HEK293 (cell line): ENCODE results near the gene ATP6AP2.

ENCODE experiments used
- CTCF ChIA-PET: fragments of 350-600 bp; formaldehyde crosslinking; extraction: SDS; loops from one replicate; lab custom pipeline; 2021; ENCODE audit warnings: antibody characterized with exemption; lab: Yijun Ruan, JAX
- POLR2A ChIA-PET: fragments of 300-600 bp; formaldehyde crosslinking; extraction: SDS; loops from one replicate; lab custom pipeline; 2020; ENCODE audit warnings: antibody characterized with exemption, inconsistent platforms; lab: Yijun Ruan, JAX
- H3K27ac ChIP-seq: fragments of 200-500 bp; sonication (Bioruptor generic); 2 replicates; pipeline ENCODE4 v1.5.1; 2014; ENCODE audit warnings: low read depth, low read length, control low read depth, inconsistent platforms; ENCODE audit errors: extremely low read depth
- H3K36me3 ChIP-seq, 2 experiments: fragments of 200-500 bp in 1 of 2; sonication (Bioruptor generic) in 1 of 2; 1 replicate in 1 of 2; 2 replicates in 1 of 2; pipeline ENCODE4 v1.5.1; 2014 to 2017; ENCODE audit warnings: inconsistent platforms in 2 of 2, low read length in 2 of 2; ENCODE audit not compliant: control insufficient read depth in 2 of 2, insufficient read depth in 1 of 2
- H3K4me1 ChIP-seq: fragments of 200-500 bp; sonication (Bioruptor generic); 2 replicates; pipeline ENCODE4 v1.5.1; 2014; ENCODE audit warnings: mild to moderate bottlenecking, low read length, inconsistent platforms; ENCODE audit not compliant: control insufficient read depth, insufficient read depth
- H3K4me3 ChIP-seq: 2 replicates; pipeline ENCODE4 v1.5.1; 2011; ENCODE audit warnings: low read depth, mild to moderate bottlenecking, control low read depth, low read length, moderate library complexity
- H3K9me3 ChIP-seq: fragments of 200-500 bp; sonication (Bioruptor generic); 2 replicates; pipeline ENCODE4 v1.5.1; 2014; ENCODE audit warnings: low read depth, low read length, inconsistent platforms; ENCODE audit not compliant: control insufficient read depth, insufficient read depth
- HOXA7 ChIP-seq: sonication (generic); formaldehyde crosslinking; IDR thresholded peaks from 2 replicates; pipeline ENCODE4 v1.8.1; 2022; ENCODE audit warnings: missing genetic modification reagents, borderline replicate concordance
- OSR2 ChIP-seq: fragments of 450-650 bp; formaldehyde crosslinking; IDR thresholded peaks from 2 replicates; pipeline ENCODE4 v1.5.1; 2016; ENCODE audit warnings: missing biosample characterization, missing genetic modification characterization
- TRIM28 ChIP-seq: IDR thresholded peaks from 2 replicates; pipeline ENCODE4 v1.6.1; 2011; ENCODE audit warnings: low read length, control low read depth, borderline replicate concordance
- ZBTB10 ChIP-seq: fragments of 450-650 bp; formaldehyde crosslinking; IDR thresholded peaks from 2 replicates; pipeline ENCODE4 v1.5.1; 2016; ENCODE audit warnings: missing biosample characterization, missing genetic modification characterization
- ZFP41 ChIP-seq: fragments of 450-650 bp; formaldehyde crosslinking; IDR thresholded peaks from 2 replicates; pipeline ENCODE4 v1.5.1; 2016; ENCODE audit warnings: missing biosample characterization, missing genetic modification characterization, borderline replicate concordance
- ZNF133 ChIP-seq: fragments of 450-650 bp; formaldehyde crosslinking; IDR thresholded peaks from 2 replicates; pipeline ENCODE4 v1.5.1; 2016; ENCODE audit warnings: missing biosample characterization, missing genetic modification characterization
- ZNF211 ChIP-seq: fragments of 450-650 bp; formaldehyde crosslinking; IDR thresholded peaks from 2 replicates; pipeline ENCODE4 v1.5.1; 2016; ENCODE audit warnings: low read depth, missing biosample characterization, missing genetic modification characterization
- ZNF292 ChIP-seq: fragments of 450-650 bp; formaldehyde crosslinking; IDR thresholded peaks from 2 replicates; pipeline ENCODE4 v1.5.1; 2016; ENCODE audit warnings: low read depth, missing biosample characterization, missing genetic modification characterization, borderline replicate concordance
- ZNF335 ChIP-seq: fragments of 450-650 bp; formaldehyde crosslinking; conservative IDR thresholded peaks from 2 replicates; pipeline ENCODE4 v1.5.1; 2016; ENCODE audit warnings: missing biosample characterization, missing genetic modification characterization
- ZNF354C ChIP-seq: fragments of 450-650 bp; formaldehyde crosslinking; IDR thresholded peaks from 2 replicates; pipeline ENCODE4 v1.5.1; 2016; ENCODE audit warnings: missing biosample characterization, missing genetic modification characterization, low read depth, borderline replicate concordance
- ZNF473 ChIP-seq: fragments of 450-650 bp; formaldehyde crosslinking; IDR thresholded peaks from 2 replicates; pipeline ENCODE4 v1.5.1; 2017; ENCODE audit warnings: missing biosample characterization, missing genetic modification characterization
- ZNF549 ChIP-seq: fragments of 450-650 bp; IDR thresholded peaks from 2 replicates; pipeline ENCODE4 v1.5.1; 2018; ENCODE audit warnings: missing biosample characterization, missing genetic modification characterization, mild to moderate bottlenecking, inconsistent platforms, moderate library complexity
- ZNF558 ChIP-seq: fragments of 450-650 bp; formaldehyde crosslinking; IDR thresholded peaks from 2 replicates; pipeline ENCODE4 v1.5.1; 2016; ENCODE audit warnings: missing biosample characterization, missing genetic modification characterization
- ZNF837 ChIP-seq: fragments of 450-650 bp; formaldehyde crosslinking; IDR thresholded peaks from 2 replicates; pipeline ENCODE4 v1.5.1; 2016; ENCODE audit warnings: missing biosample characterization, missing genetic modification characterization
- ZNF843 ChIP-seq: fragments of 450-650 bp; formaldehyde crosslinking; IDR thresholded peaks from 2 replicates; pipeline ENCODE4 v1.5.1; 2016; ENCODE audit warnings: missing biosample characterization, missing genetic modification characterization
- TF ChIP-seq, protein P1 (sequence below): fragments of 450-650 bp; formaldehyde crosslinking; IDR thresholded peaks from 2 replicates; pipeline ENCODE4 v1.5.1; 2017; ENCODE audit warnings: missing biosample characterization, missing genetic modification characterization

Gene ATP6AP2

GRCh38 chrX:40579141-40579540 is 1.6 kb upstream of the ATP6AP2 start:
- CTCF ChIA-PET: interaction anchor here (1.1 kb wide), 1 partner anchor 35 kb away, joined by 3 read pairs; no protein-coding TSS in a partner anchor
- POLR2A ChIA-PET: no interaction called here
- Histone ChIP-seq H3K27ac (no peak overlapping the region), H3K36me3 (no peaks in the 10 kb centered on the region), H3K9me3 (no peaks in the 10 kb centered on the region), H3K4me3 (no peak overlapping the region), H3K4me1 (0 out of 2 replicates have a peak, but pooled peaks cover 2% of the 10 kb centered on the region)
- TF ChIP-seq ZNF211 (no peak), ZNF133 (tag by site-specific recombination) (no peak), ZNF843 (tag by site-specific recombination) (no peak), ZNF292 (tag by site-specific recombination) (no peak), HOXA7 (CRISPR knock-in tag) (no peak), ZFP41 (no peak), ZNF558 (no peak), ZBTB10 (tag by site-specific recombination) (no peak)
- TF ChIP-seq, all 188 proteins: peak for 0

DNA sequence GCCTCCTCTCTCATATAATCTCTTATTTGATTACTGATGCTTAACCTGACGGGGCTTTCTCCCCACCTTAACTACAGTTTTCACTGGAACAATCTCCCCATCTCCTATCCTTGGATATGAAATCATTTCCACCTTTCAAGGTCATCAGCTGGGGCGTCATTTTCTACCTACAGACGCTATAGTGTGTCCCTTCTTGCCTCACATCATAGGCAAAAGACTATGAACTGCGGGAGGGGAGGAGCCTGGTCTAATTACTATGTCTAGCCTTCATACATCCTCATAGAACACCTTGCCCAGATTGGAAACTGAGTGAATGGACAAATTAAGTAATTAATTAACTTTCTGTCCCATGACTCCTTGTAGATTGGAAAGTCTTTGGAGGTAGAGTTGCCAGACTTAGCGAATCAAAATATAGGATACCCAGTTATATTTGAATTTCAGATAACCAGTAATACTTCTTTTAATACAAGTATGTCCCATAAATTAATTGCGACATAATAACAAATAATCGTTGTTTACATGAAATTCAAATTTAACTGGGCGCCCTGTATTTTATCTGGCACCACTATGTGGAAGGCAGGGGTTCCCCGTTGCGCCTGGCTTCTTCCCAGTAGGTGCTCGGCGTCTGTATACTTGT is 752 bp upstream of the ATP6AP2 start:
- Histone ChIP-seq H3K27ac (peak overlapping the region; percentile 50; the same call in 1 of the 2 replicates), H3K9me3 (no peaks in the 10 kb centered on the region), H3K36me3 (no peaks in the 10 kb centered on the region), H3K4me1 (0 out of 2 replicates have a peak, but pooled peaks cover 2% of the 10 kb centered on the region), H3K4me3 (peak overlapping the region; percentile 82)
- no peak for TF ChIP-seq ZNF837 (tag by site-specific recombination)
- no peak for TF ChIP-seq TRIM28
- no peak for TF ChIP-seq ZNF473 (tag by site-specific recombination)
- no peak for TF ChIP-seq OSR2 (tag by site-specific recombination)
- TF ChIP-seq, protein P1, sequence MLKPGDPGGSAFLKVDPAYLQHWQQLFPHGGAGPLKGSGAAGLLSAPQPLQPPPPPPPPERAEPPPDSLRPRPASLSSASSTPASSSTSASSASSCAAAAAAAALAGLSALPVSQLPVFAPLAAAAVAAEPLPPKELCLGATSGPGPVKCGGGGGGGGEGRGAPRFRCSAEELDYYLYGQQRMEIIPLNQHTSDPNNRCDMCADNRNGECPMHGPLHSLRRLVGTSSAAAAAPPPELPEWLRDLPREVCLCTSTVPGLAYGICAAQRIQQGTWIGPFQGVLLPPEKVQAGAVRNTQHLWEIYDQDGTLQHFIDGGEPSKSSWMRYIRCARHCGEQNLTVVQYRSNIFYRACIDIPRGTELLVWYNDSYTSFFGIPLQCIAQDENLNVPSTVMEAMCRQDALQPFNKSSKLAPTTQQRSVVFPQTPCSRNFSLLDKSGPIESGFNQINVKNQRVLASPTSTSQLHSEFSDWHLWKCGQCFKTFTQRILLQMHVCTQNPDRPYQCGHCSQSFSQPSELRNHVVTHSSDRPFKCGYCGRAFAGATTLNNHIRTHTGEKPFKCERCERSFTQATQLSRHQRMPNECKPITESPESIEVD (tag by site-specific recombination): no peak
- ChIA-PET POLR2A (interaction anchor here (0.6 to 1.2 kb wide), 4 partner anchors 9 to 67 kb away, joined by 3 to 5 read pairs (median 3); partner anchors contain the start of gene CXorf38), CTCF (interaction anchor here (0.7 kb wide), 1 partner anchor 962 kb away, joined by 3 read pairs; no protein-coding TSS in a partner anchor)

DNA sequence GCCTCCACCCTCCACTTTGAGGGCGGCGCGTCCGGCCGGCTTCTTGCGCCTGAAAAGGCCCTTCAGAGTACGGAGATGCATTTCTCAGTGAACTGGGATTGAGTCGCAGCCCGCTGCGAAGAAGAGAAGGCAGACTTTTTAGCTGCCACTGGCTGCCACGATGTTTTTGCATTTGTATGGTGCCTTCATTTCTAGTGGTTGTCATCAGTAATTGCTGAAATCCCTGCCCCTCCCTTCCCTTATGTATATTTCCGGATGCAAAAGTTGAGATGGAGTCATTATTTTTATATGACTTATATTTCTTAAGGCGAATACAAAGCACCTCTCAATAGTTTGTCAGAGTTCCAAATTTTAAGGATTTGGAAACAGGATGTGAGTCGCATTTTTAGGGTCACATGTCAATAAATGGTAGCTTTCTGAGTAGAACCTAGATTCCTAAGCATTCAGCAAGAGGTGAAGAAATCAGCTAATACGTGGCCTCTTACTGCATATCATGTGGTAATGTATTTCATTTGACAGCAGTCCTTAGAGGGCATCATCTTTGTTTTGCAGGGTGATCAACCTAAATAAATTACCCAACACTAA is 658 bp downstream of the ATP6AP2 start:
- ChIA-PET POLR2A (interaction anchor here (1.2 kb wide), 1 partner anchor 51 kb away, joined by 3 read pairs; no protein-coding TSS in a partner anchor), CTCF (interaction anchor here (0.9 kb wide), 1 partner anchor 57 kb away, joined by 3 read pairs; no protein-coding TSS in a partner anchor)
- H3K27ac ChIP-seq: peak overlapping the region; percentile 22; the same call in 1 of the 2 replicates
- TF ChIP-seq ZNF335 (tag by site-specific recombination): peak; percentile 49
- no peak for TF ChIP-seq ZNF549
- TF ChIP-seq ZNF292 (tag by site-specific recombination): no peak
- no peak for TF ChIP-seq ZNF354C (tag by site-specific recombination)
- H3K36me3 ChIP-seq: no peaks in the 10 kb centered on the region
- peak overlapping the region; percentile 82 for H3K4me3 ChIP-seq
- H3K9me3 ChIP-seq: no peaks in the 10 kb centered on the region
- H3K4me1 ChIP-seq: 0 out of 2 replicates have a peak, but pooled peaks cover 2% of the 10 kb centered on the region
